ENCODE data around the gene TSPEAR. TPM values are rescaled to one million over a fixed set of nuclear protein-coding genes. Genes with fewer than 3 reads are reported as not detected.
A peak's percentile ranks its signal among the peaks of the same experiment; 100 is the strongest.
"Not testable (repeated sequence)": the region's sequence is repeated elsewhere in the genome, so short reads cannot be mapped to it uniquely, and the experiment has no call there.

The TSPEAR gene
- total RNA-seq, 1 donor from 2014 or later = not detected

- Mint-ChIP-seq H3K4me3 (ENCODE audit: low read depth) (peak overlapping the region; percentile 44), H3K36me3 (ENCODE audit: insufficient read depth) (peaks cover 5% of the 10 kb centered on the region), H3K27ac (peak overlapping the region; percentile 80), H3K4me1 (ENCODE audit: low read depth) (peaks cover 11% of the 10 kb centered on the region), H3K27me3 (no peaks in the 10 kb centered on the region), H3K9me3 (ENCODE audit: low read depth) (peaks cover 20% of the 10 kb centered on the region)
- TF ChIP-seq, protein P1, sequence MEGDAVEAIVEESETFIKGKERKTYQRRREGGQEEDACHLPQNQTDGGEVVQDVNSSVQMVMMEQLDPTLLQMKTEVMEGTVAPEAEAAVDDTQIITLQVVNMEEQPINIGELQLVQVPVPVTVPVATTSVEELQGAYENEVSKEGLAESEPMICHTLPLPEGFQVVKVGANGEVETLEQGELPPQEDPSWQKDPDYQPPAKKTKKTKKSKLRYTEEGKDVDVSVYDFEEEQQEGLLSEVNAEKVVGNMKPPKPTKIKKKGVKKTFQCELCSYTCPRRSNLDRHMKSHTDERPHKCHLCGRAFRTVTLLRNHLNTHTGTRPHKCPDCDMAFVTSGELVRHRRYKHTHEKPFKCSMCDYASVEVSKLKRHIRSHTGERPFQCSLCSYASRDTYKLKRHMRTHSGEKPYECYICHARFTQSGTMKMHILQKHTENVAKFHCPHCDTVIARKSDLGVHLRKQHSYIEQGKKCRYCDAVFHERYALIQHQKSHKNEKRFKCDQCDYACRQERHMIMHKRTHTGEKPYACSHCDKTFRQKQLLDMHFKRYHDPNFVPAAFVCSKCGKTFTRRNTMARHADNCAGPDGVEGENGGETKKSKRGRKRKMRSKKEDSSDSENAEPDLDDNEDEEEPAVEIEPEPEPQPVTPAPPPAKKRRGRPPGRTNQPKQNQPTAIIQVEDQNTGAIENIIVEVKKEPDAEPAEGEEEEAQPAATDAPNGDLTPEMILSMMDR (IDR thresholded peaks at IDR 0.05; ENCODE audit: unreplicated experiment) = no peak
- no peak for DNase-seq (ENCODE audit: low spot score, unreplicated experiment)
Observed at GRCh38 chr21:44482581-44483287, 228.6 kb downstream of the TSPEAR start.

- TF ChIP-seq, protein P1 (IDR thresholded peaks at IDR 0.05; ENCODE audit: unreplicated experiment) = no peak
- Mint-ChIP-seq H3K9me3 (ENCODE audit: low read depth) (peaks cover 16% of the 10 kb centered on the region), H3K4me3 (ENCODE audit: low read depth) (no peak overlapping the region), H3K4me1 (ENCODE audit: low read depth) (peaks cover 9% of the 10 kb centered on the region), H3K27ac (no peak overlapping the region), H3K36me3 (ENCODE audit: insufficient read depth) (peaks cover 5% of the 10 kb centered on the region), H3K27me3 (no peaks in the 10 kb centered on the region)
- DNase-seq (ENCODE audit: low spot score, unreplicated experiment) = no peak
Observed at GRCh38 chr21:44480200-44481053, 230.9 kb downstream of the TSPEAR start.

- not testable (repeated sequence) for H3K27ac Mint-ChIP-seq; H3K4me3 Mint-ChIP-seq (ENCODE audit: low read depth); H3K4me1 Mint-ChIP-seq (ENCODE audit: low read depth); DNase-seq (ENCODE audit: low spot score, unreplicated experiment); H3K27me3 Mint-ChIP-seq; H3K36me3 Mint-ChIP-seq (ENCODE audit: insufficient read depth)
- TF ChIP-seq, protein P1 (IDR thresholded peaks at IDR 0.05; ENCODE audit: unreplicated experiment) = peak; percentile 64
- H3K9me3 Mint-ChIP-seq (ENCODE audit: low read depth) = peaks cover 13% of the 10 kb centered on the region
Observed at GRCh38 chr21:44479556-44480199, 231.7 kb downstream of the TSPEAR start.

- H3K27me3 Mint-ChIP-seq = no peaks in the 10 kb centered on the region
- H3K4me1 Mint-ChIP-seq (ENCODE audit: low read depth) = peaks cover 8% of the 10 kb centered on the region
- TF ChIP-seq, protein P1 (IDR thresholded peaks at IDR 0.05; ENCODE audit: unreplicated experiment) = no peak
- no peak for DNase-seq (ENCODE audit: low spot score, unreplicated experiment)
- no peak overlapping the region for H3K4me3 Mint-ChIP-seq (ENCODE audit: low read depth)
- H3K27ac Mint-ChIP-seq = no peak overlapping the region
- peaks cover 2% of the 10 kb centered on the region for H3K36me3 Mint-ChIP-seq (ENCODE audit: insufficient read depth)
- H3K9me3 Mint-ChIP-seq (ENCODE audit: low read depth) = peaks cover 5% of the 10 kb centered on the region
Observed at GRCh38 chr21:44478801-44479167, 232.6 kb downstream of the TSPEAR start.

DNA sequence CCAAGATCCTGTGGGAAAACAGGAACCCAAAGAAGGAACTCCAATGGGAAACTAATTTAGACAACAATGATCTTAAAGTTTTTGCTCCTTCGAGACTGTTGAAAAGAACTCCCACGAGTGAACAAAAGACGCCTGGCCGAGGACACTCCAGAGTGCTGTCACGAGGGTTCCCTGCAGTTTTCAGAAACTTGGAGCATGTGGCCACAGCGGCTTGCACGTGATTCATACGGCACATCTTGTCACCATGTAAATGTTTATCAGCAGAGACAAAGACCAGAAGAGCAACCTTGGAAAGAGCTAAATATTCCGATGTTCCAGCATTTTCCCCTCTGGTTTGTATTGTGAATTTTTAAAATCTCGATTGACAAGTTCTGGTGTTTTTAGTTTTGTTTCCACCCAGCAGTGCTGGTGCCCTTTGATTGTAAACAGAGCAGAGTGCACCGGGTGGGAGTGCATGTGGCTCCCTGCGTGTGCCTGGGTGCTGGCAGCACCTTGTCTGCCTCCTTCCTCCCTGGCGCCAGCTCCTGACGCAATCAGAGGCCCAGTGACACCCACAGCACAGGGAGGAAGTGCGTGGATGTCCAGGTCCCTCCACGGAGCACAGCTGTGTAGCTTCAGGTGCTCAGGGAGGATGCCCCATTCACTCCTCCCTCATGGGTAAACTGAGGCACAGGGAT lies 233.1 kb downstream of the TSPEAR start:
- Mint-ChIP-seq H3K4me1 (ENCODE audit: low read depth) (peaks cover 8% of the 10 kb centered on the region), H3K4me3 (ENCODE audit: low read depth) (no peak overlapping the region), H3K36me3 (ENCODE audit: insufficient read depth) (peaks cover 1% of the 10 kb centered on the region), H3K9me3 (ENCODE audit: low read depth) (peaks cover 4% of the 10 kb centered on the region), H3K27ac (no peak overlapping the region), H3K27me3 (no peaks in the 10 kb centered on the region)
- TF ChIP-seq, protein P1 (IDR thresholded peaks at IDR 0.05; ENCODE audit: unreplicated experiment) = no peak
- DNase-seq (ENCODE audit: low spot score, unreplicated experiment) = no peak
